Stimulated activated CD8-positive, alpha-beta memory T cell treated with anti-CD3 and anti-CD28 coated beads, Interleukin-15, amount 100 ng/mL, for 48 hours (primary cell): ENCODE measurements around the gene CPEB1.
A peak's percentile ranks its signal among the peaks of the same experiment; 100 is the strongest.
"Not testable (repeated sequence)": the region's sequence is repeated elsewhere in the genome, so short reads cannot be mapped to it uniquely, and the experiment has no call there.

Experiments used
- DNase-seq, 2 donors: peaks; one replicate each; pipeline ENCODE4 v3.0.0-alpha.2; 2020; ENCODE audit warnings: low read depth in 2 of 2

The CPEB1 gene

GRCh38 chr15:82649226-82649999 lies 2.2 kb upstream of the CPEB1 start:
- DNase-seq = no peak

GRCh38 chr15:82648257-82649103 lies 1.3 kb upstream of the CPEB1 start:
- DNase-seq = no peak

DNA sequence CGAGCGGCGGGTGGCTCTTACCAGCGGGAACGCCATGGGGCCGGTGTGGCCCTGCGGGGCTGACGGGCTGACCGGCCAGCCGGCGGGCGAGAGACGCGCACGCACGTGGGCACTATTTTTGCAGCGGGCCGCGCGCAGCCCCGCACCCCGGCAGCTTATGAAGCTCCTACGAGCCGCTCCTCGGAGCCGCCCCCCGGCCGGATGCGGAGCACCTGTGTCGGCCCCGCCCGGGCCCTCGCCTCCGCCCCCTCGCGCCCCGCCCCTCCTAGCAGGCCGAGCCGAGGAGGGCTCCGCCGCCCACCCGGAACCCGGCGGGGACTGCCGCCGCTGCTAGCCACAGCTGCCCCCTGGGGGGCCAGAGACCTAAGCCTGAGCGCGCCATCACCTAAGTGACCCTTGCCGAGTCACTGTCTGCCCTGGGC lies 683 bp upstream of the CPEB1 start:
- peak; percentile 28 to 43 for DNase-seq

DNA sequence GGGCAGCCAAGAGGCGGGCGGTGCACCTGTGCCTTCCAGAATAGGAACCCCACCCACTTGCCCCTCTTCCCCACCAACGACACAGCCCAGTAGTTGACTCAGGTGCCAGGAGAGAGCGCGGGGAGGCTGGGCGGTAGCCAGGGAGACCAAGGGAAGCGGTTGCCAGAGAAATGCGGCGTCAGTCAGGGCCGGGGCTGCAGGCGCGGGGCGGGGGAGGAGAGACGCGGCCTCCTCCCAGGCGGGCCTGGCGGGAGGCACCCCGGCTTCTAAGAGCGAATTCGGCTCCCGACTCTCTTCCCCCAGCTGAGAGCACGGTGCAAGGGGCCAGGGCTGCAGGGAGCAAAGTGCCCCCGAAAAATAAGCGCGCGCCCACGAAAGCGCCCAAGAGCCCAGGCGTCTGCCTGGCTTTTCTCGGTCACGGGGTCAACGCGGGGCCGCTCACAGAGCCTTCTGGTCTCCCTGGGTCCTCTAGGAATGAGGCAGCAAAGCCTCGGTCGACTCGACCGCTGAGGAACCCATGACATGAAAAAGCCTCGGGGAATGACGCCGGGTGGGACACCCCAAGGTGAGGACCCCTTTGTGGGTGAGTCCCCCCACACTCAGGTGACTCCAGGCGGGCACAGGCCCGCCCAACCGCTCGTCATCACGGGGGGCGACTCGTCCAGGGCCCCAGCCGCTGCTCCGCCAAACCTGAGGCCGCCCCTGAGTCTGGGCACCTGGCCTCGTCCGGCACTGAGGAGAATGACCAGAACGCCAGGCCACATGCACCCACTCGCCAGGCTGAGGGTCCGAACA lies 716 bp downstream of the CPEB1 start:
- no peak for DNase-seq

DNA sequence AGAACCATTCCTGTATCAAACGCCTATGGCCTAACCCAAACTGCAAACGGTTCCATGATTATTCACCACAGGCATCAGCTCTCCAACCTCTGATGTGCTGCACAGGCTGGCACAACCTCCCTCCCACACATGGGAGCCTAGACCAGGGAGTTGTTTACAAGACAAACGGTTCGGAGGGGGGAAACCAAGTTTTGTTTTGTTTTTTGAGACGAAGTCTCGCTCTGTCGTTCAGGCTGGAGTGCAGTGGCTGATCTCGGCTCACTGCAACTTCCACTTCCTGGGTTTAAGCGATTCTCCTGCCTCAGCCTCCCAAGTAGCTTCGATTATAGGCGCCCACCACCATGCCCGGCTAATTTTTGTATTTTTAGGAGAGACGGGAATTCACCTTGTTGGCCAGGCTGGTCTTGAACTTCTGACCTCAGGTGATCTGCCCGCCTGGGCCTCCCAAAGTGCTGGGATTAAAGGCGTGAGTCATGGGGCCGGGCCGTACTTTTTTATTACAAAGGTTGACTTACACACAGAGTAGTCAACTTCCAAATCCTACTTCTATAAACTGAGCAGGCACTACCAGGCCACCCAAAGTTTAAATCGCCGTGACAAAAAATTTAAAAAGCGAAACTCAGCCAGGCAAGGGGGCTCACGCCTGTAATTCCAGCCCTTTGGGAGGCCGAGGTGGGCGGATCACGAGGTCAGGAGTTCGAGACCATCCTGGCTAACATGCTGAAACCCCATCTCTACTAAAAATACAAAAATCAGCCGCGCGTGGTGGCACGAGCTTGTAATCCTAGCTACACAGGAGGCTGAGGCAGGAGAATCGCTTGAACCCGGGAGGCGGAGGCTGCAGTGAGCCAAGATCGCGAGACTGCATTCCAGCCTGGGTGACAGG lies 2.0 kb downstream of the CPEB1 start:
- DNase-seq = not testable (repeated sequence)

DNA sequence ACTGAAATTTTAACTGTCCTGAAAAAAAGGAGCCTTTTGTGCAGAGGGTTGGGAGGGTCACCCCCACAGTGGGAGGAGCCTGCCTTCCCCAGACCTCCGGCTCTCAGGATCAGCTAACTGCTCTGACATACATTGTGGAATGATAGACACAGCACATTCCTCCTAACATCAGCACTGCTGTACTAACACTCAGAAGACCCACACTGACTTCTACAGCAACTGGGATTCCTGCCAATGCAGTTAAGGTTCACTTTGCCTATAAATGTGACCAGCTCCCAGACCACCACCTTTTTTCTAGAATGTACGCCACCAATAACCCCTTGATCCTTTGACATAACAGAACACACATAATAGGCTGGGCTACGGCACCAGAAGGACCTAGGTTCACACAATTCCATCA lies 3.2 kb downstream of the CPEB1 start:
- DNase-seq = no peak

- no peak for DNase-seq
Observed at GRCh38 chr15:82642656-82643055, 4.5 kb downstream of the CPEB1 start.

- DNase-seq = no peak
Observed at GRCh38 chr15:82641129-82641798, 5.9 kb downstream of the CPEB1 start.

DNA sequence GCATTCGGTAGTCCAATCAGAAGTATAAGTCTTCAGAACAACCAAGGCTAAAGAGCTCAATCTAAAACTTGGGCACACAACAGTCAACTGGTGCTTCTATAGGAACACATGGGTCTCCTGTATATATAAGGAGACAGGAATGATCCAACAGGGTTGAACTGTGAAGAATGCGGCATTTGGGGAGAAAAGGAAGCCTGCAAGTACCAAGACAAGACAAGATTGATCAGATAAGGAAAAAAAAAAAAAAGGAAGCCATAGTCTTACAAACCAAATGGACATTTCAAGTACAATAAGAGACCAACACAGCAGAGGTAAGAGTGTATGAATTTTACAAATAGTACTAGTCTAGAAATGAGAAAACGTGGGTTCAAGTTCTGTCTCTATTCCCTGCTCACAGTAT lies 6.5 kb downstream of the CPEB1 start:
- DNase-seq = no peak

DNA sequence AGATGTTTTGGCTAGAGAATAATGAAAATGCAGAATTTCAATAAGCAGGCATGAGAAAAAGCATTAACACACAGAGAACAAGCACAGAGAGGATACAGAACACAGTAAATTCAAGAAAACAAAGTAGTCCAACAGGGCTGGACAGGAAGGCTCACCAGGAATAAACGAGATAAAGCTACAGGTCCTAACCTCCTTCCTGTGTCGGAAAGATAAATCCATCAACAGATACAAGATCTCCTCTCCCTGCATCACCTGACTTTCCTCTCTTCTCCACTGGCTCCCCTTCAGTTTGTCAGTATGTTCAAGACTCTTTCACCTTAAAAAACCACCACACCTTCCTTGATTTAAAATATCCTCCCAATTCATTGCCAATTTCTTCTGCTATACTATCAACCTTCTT lies 11.4 kb downstream of the CPEB1 start:
- no peak for DNase-seq

DNA sequence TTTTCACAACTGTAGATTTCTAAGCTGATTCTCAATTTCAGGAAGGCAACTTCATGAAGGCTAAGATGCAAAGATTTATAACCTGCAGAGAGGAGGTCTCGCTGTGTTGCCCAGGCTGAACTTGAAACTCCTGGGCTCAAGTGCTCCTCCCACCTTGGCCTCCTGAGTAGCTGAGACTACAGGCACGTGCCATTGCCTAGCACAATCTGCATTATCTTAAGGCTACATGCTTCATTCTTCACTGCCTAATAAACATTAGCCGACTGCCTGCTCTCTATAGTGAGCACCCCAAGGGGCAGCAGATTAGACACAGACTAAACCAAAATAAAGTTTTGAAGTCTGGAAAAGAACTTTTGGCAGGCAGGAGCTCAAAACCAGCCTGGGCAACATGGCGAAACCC lies 17.1 kb downstream of the CPEB1 start:
- DNase-seq = no peak

GRCh38 chr15:82625136-82625535 lies 22.0 kb downstream of the CPEB1 start:
- no peak for DNase-seq

DNA sequence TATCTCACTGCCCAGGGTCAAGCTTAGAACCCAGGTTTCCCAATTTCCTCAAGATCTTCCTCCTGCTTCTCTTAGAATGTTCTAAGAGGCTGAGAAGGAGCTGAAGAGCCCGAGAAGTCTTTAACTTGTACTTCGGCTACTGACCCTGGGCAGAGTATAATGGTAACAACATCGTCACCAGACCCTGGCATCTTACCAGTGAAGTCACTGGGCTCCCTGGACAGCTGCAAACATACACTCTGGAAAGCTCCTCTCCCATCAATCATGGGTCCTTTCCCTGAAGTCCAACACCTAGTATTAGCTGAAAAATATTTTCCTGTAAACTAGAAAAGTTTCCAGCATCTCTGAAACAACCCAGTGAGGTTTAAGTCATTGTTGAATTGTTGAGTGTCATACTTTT lies 22.7 kb downstream of the CPEB1 start:
- DNase-seq = no peak

GRCh38 chr15:82624008-82624407 lies 23.2 kb downstream of the CPEB1 start:
- DNase-seq = no peak

DNA sequence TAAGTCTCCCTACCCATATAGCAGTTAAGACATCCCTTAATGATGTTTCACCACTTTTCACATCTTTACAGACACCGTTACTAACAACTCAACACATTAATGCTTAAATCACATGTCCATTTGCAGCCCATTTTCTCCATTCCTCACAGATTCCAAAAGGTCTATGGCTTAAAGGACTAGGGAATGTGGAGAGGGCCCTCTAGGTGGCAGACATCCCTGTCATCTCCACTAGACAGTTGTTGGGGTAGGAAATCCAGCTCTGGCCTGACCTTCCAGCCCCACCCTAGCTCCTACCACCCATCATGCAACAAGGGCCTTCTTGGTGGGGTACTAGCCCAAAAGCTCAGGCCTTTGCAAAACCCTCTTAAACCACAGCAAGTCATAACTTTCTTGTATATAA lies 25.2 kb downstream of the CPEB1 start:
- no peak for DNase-seq

DNA sequence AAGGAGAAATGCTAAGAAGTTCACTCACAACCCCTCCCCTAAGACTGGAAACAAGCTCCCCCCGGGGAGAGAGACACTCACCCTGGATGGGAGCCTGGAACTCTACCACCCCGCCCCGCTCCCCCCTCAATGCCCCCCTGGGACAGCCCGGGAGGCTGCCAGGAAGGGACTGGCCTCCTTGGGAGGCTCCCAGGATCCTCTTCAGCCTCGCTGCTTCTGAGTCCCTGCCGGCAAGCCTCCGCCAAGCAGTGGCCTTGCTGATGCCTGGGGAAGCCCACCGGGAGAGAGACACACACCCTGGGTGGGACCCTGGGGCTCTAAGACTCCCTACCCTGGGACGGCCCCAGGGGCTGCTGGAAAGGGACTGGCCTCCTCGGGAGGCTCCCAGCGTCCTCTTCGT lies 33.4 kb downstream of the CPEB1 start:
- no peak for DNase-seq

- DNase-seq = no peak
Observed at GRCh38 chr15:82611348-82611747, 35.8 kb downstream of the CPEB1 start.

GRCh38 chr15:82602195-82602594 lies 45.0 kb downstream of the CPEB1 start:
- no peak for DNase-seq

DNA sequence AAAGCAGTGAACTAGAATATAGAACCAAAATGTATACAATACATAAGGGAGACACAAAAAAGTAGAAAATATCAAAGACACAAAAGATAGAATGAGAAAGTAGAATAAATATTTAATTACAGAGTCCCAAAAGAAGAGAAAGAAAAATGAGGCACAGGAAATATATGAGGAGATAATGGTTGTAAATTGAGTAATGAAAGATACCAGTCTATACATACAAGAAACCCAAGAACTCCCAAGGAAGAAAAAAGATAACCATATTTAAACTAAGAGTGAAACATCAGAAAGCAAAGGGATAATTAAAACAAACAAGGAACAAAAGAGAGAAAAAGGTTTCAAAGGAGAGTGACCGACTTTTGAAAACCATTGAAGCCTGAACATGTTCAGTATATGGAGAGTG lies 47.3 kb downstream of the CPEB1 start:
- no peak for DNase-seq

DNA sequence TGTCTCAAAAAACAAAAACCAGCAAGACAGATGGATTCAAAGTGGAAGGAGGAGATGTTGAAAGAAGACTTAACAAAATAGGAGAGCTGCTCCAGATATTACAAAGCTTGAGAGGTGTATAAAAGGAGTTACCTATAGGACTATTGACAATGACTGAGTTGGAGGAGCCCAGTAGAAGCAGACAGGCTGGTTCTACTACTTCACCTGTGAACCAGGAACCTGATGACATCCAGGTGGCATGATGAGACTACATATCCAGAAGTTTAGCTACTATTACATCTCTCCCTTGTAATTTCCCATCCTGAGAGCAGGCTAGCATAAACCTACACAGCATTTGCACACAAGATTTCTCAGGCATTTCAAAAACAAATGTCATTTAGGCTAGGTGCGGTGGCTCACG lies 49.3 kb downstream of the CPEB1 start:
- DNase-seq = no peak

GRCh38 chr15:82595766-82596165 lies 51.4 kb downstream of the CPEB1 start:
- DNase-seq = no peak
